GM12878 (cell line): ENCODE results near the gene IRF4. TPM values are rescaled to one million over a fixed set of nuclear protein-coding genes. Genes with fewer than 3 reads are reported as not detected.
"Not testable (repeated sequence)": the region's sequence is repeated elsewhere in the genome, so short reads cannot be mapped to it uniquely, and the experiment has no call there.

Experiments
- ATAC-seq: fragments of 200-7000 bp; cut with Tn5 transposase; 3 replicates; pipeline ENCODE4 v1.9.1; 2020; ENCODE audit warnings: mild to moderate bottlenecking, moderate library complexity
- BruUV-seq: library from RNA; stranded (reverse); fragments of 400-500 nt; replicated peaks from 2 replicates; lab custom pipeline; 2021; lab: Mats Ljungman, UMichigan
- CTCF ChIA-PET: fragments of 300-600 bp; sonication (Branson Sonifier 250); formaldehyde crosslinking; extraction: SDS; loops from one replicate; lab custom pipeline; 2021; ENCODE audit warnings: inconsistent platforms; lab: Yijun Ruan, JAX
- POLR2A ChIA-PET: fragments of 350-600 bp; formaldehyde crosslinking; extraction: SDS; loops from one replicate; lab custom pipeline; 2021; ENCODE audit warnings: inconsistent platforms; lab: Charles Lee
- RAD21 ChIA-PET: fragments of 300-600 bp; sonication (Branson Sonifier 250); formaldehyde crosslinking; loops from one replicate; lab custom pipeline; 2023; ENCODE audit warnings: antibody characterized with exemption; ENCODE audit not compliant: unreplicated experiment; lab: Charles Lee
- SMC1A ChIA-PET: fragments of 300-600 bp; sonication (Branson Sonifier 250); formaldehyde crosslinking; loops from one replicate; lab custom pipeline; 2023; ENCODE audit not compliant: unreplicated experiment, uncharacterized antibody; lab: Charles Lee
- DNase-seq: peaks from one replicate; pipeline ENCODE4 v3.0.0-alpha.2; 2011; ENCODE audit warnings: low read depth, low spot score
- FAIRE-seq: peaks from 3 replicates; lab custom pipeline; 2011; peaks lifted over from hg19 to GRCh38; lab: Jason Lieb, UNC
- H2AFZ ChIP-seq: 2 replicates; pipeline ENCODE4 v1.6.0; 2011; ENCODE audit warnings: low read depth, low read length, control low read depth; ENCODE audit not compliant: control insufficient read depth
- H3K27ac ChIP-seq: 2 replicates; pipeline ENCODE4 v1.5.1; 2011; ENCODE audit warnings: control low read depth; ENCODE audit not compliant: control insufficient read depth, insufficient read depth
- H3K27me3 ChIP-seq, 2 experiments: replicated peaks in 1 of 2; 2 replicates each; pipeline versions ENCODE4 v1.6.0 to v1.6.1; 2011; ENCODE audit warnings: low read length in 1 of 2; ENCODE audit not compliant: control insufficient read depth in 2 of 2, insufficient read depth in 2 of 2
- H3K36me3 ChIP-seq, 2 experiments: 2 replicates each; pipeline ENCODE4 v1.5.1; 2011; ENCODE audit warnings: low read length in 1 of 2; ENCODE audit not compliant: control insufficient read depth in 2 of 2, insufficient read depth in 2 of 2
- H3K4me1 ChIP-seq: 2 replicates; pipeline ENCODE4 v1.6.1; 2011; ENCODE audit warnings: mild to moderate bottlenecking, low read length, moderate library complexity, mixed read lengths; ENCODE audit not compliant: control insufficient read depth, insufficient read depth
- H3K4me2 ChIP-seq: 2 replicates; pipeline ENCODE4 v1.6.0; 2011; ENCODE audit warnings: control low read depth; ENCODE audit not compliant: control insufficient read depth, insufficient read depth
- H3K4me3 ChIP-seq: fragments of 200-600 bp; sonication (generic); 2 replicates; pipeline ENCODE4 v1.5.1; 2016
- H3K79me2 ChIP-seq: 2 replicates; pipeline ENCODE4 v1.6.0; 2011; ENCODE audit warnings: low read length; ENCODE audit not compliant: control insufficient read depth, insufficient read depth
- H3K9ac ChIP-seq: 2 replicates; pipeline ENCODE4 v1.8.0; 2011; ENCODE audit warnings: low read length, control low read depth, mixed read lengths; ENCODE audit not compliant: control insufficient read depth, insufficient read depth
- H3K9me3 ChIP-seq: replicated peaks from 3 replicates; pipeline ENCODE4 v1.5.1; 2011; ENCODE audit warnings: mild to moderate bottlenecking, low read length; ENCODE audit not compliant: control insufficient read depth, insufficient read depth
- H4K20me1 ChIP-seq: 2 replicates; pipeline ENCODE4 v1.6.0; 2011; ENCODE audit not compliant: control insufficient read depth, insufficient read depth
- NFYA ChIP-seq: IDR thresholded peaks from 2 replicates; pipeline ENCODE4 v1.6.1; 2011; ENCODE audit warnings: low read depth, mild to moderate bottlenecking, low read length, improper control_type of control experiment, borderline replicate concordance
- POLR2AphosphoS2 ChIP-seq: IDR thresholded peaks from 2 replicates; pipeline ENCODE4 v1.6.1; 2011; ENCODE audit warnings: low read depth, mild to moderate bottlenecking, low read length, improper control_type of control experiment, moderate library complexity
- RELB ChIP-seq: fragments of 450-650 bp; IDR thresholded peaks from 2 replicates; pipeline ENCODE4 v1.6.1; 2017; ENCODE audit warnings: low read depth, mild to moderate bottlenecking, moderate library complexity
- SMARCA5 ChIP-seq: fragments of 450-650 bp; IDR thresholded peaks from 2 replicates; pipeline ENCODE4 v1.6.1; 2017; ENCODE audit warnings: mild to moderate bottlenecking
- SMC3 ChIP-seq: IDR thresholded peaks from 2 replicates; pipeline ENCODE4 v1.6.1; 2011; ENCODE audit warnings: low read length, improper control_type of control experiment, borderline replicate concordance
- YBX1 ChIP-seq: fragments of 450-650 bp; IDR thresholded peaks from 2 replicates; pipeline ENCODE4 v1.6.1; 2016; ENCODE audit warnings: antibody characterized with exemption
- ZSCAN29 ChIP-seq: fragments of 450-650 bp; IDR thresholded peaks from 2 replicates; pipeline ENCODE4 v1.6.1; 2017; ENCODE audit warnings: mild to moderate bottlenecking, moderate library complexity
- WGBS: methylation state at CpG from one replicate; pipeline ENCODE4 v1.1.6; 2016; ENCODE audit warnings: low lambda C conversion rate; ENCODE audit not compliant: insufficient replicate concordance, insufficient coverage; ENCODE audit errors: missing lambda C conversion rate; 5-methylcytosine and 5-hydroxymethylcytosine counted together
- in situ Hi-C: fragments of 300-500 bp; cut with MboI; formaldehyde crosslinking; loops from 9 replicates; pipeline ENCODE4 v1.14.3; 2018; ENCODE audit warnings: mixed read lengths
- intact Hi-C: fragments of 100-400 bp; cut with micrococcal nuclease; formaldehyde crosslinking; loops from one replicate; pipeline ENCODE4 v1.14.2; 2022; ENCODE audit not compliant: unreplicated experiment
- polyA plus RNA-seq, 11 experiments: library from polyadenylated mRNA; depleted of rRNA in 4 of 11; unstranded in 6 of 11; stranded (reverse) in 5 of 11; fragments of >200 nt; fragmentation: Nextera tagmentation in 4 of 11; fragmentation: Illumina TruSeq in 1 of 11; extraction: Ambion mirVana in 4 of 11; extraction: Trizol in 1 of 11; gene quantifications; 1 replicate in 1 of 11; 2 replicates in 10 of 11; pipeline versions ENCODE4 v1.2.1 to v1.2.3, GENCODE V29; 2011 to 2016; ENCODE audit warnings: inconsistent platforms in 2 of 11, missing spikeins in 2 of 11, low read depth in 1 of 11
- total RNA-seq, 4 experiments: library from RNA; depleted of rRNA in 3 of 4; stranded (reverse); fragments of >200 nt in 3 of 4; fragmentation: Illumina TruSeq in 1 of 4; extraction: Trizol in 1 of 4; gene quantifications; 2 replicates each; pipeline versions ENCODE4 v1.2.1 to v1.2.3, GENCODE V29; 2013 to 2021

Gene IRF4
- total and polyA plus RNA-seq, 10 of the 15 experiments (the other 5 are each of a cell fraction or from before 2014, with no cell fraction given), result 50.0 to 495 (median 257) TPM

- POLR2A ChIA-PET, result interaction anchor here (1.8 kb wide), 1 partner anchor 15 kb away, joined by 5 read pairs; no protein-coding TSS in a partner anchor
- WGBS, result 59% methylated on average over 6 of the region's 6 CpGs
- Histone ChIP-seq H4K20me1 (no peaks in the 10 kb centered on the region), H3K4me3 (no peak overlapping the region), H3K27me3 (no peaks in the 10 kb centered on the region), H2AFZ (no peak overlapping the region), H3K9me3 (no peaks in the 10 kb centered on the region; the same call in 2 of the 3 replicates), H3K36me3 (no peaks in the 10 kb centered on the region), H3K4me2 (no peak overlapping the region), H3K9ac (no peak overlapping the region), H3K27ac (no peak overlapping the region), H3K79me2 (no peaks in the 10 kb centered on the region), H3K4me1 (peaks cover 15% of the 10 kb centered on the region)
- in situ Hi-C loops (no loop called here), intact Hi-C loops (no loop called here)
- DNase-seq, result no peak
- ATAC-seq, result no peak
- FAIRE-seq, result no peak
- RAD21 ChIA-PET, result interaction anchor here (1.3 kb wide), 1 partner anchor 14 kb away, joined by 3 read pairs; no protein-coding TSS in a partner anchor
- no TSS peak for BruUV-seq
- CTCF ChIA-PET, result interaction anchor here (0.5 to 0.9 kb wide), 2 partner anchors 13 to 26 kb away, joined by 3 read pairs; no protein-coding TSS in a partner anchor
- SMC1A ChIA-PET, result interaction anchor here (0.8 to 2.7 kb wide), 4 partner anchors 10 to 38 kb away, joined by 3 to 8 read pairs (median 4); no protein-coding TSS in a partner anchor
- TF ChIP-seq RELB, result no peak
- no peak for TF ChIP-seq NFYA
- TF ChIP-seq POLR2AphosphoS2, result no peak
- TF ChIP-seq YBX1, result no peak
- no peak for TF ChIP-seq SMARCA5
- no peak for TF ChIP-seq ZSCAN29
- TF ChIP-seq SMC3, result no peak
Observed at GRCh38 chr6:370555-370954, 21.0 kb upstream of the IRF4 start.

GRCh38 chr6:371851-372250, 19.7 kb upstream of the IRF4 start:
- POLR2A ChIA-PET, H2AFZ ChIP-seq, BruUV-seq, H3K4me3 ChIP-seq, CTCF ChIA-PET, ATAC-seq, H3K4me2 ChIP-seq, H3K36me3 ChIP-seq, H3K27ac ChIP-seq, H4K20me1 ChIP-seq, H3K79me2 ChIP-seq, H3K9me3 ChIP-seq, H3K27me3 ChIP-seq, in situ Hi-C loops, FAIRE-seq, DNase-seq, intact Hi-C loops, H3K9ac ChIP-seq: not testable (repeated sequence)
- WGBS, result 87% methylated on average over 2 of the region's 2 CpGs
- SMC1A ChIA-PET, result interaction anchor here (0.7 to 3.6 kb wide), 7 partner anchors 10 to 144 kb away, joined by 3 to 13 read pairs (median 4); no protein-coding TSS in a partner anchor
- H3K4me1 ChIP-seq, result peaks cover 13% of the 10 kb centered on the region
- RAD21 ChIA-PET, result interaction anchor here (1.5 kb wide), 2 partner anchors 34 to 144 kb away, joined by 4 to 5 read pairs; no protein-coding TSS in a partner anchor
